Stimulated activated CD8-positive, alpha-beta memory T cell treated with anti-CD3 and anti-CD28 coated beads, Interleukin-7, amount 100 ng/mL, for 1 hour (primary cell): ENCODE data around the gene ACAD8.

Experiments
- DNase-seq, 2 donors: peaks; one replicate each; pipeline ENCODE4 v3.0.0-alpha.2; 2020; ENCODE audit warnings: low read depth in 2 of 2

ACAD8 gene

GRCh38 chr11:134253188-134253993 is at the start of gene ACAD8, which contains the start of gene THYN1:
ACAD8 (plus strand) TSS chr11:134253568; CDS start chr11:134253601, 33 bp downstream.
THYN1 (minus strand) TSS chr11:134253352; CDS start chr11:134252882, 470 bp downstream.
- peak; percentile 85 to 90 for DNase-seq

GRCh38 chr11:134205729-134206128 is 47.6 kb upstream of the ACAD8 start:
- no peak for DNase-seq

- no peak for DNase-seq
These were observed 47.2 kb upstream of the ACAD8 start for GRCh38 chr11:134206185-134206584.

- peak; percentile 21 to 46 for DNase-seq
These were observed 45.7 kb upstream of the ACAD8 start for GRCh38 chr11:134207538-134208239.

- no peak for DNase-seq
These were observed 37.5 kb upstream of the ACAD8 start for GRCh38 chr11:134215836-134216235.

- no peak for DNase-seq
These were observed 36.6 kb upstream of the ACAD8 start for GRCh38 chr11:134216816-134217215.

- no peak for DNase-seq
These were observed 30.2 kb upstream of the ACAD8 start for GRCh38 chr11:134223121-134223520.

- DNase-seq: peak; percentile 87 to 93
These were observed 29.3 kb upstream of the ACAD8 start, which contains the start of the genes NCAPD3 and VPS26B for GRCh38 chr11:134223836-134224709. NCAPD3 (minus strand) TSS chr11:134223967; CDS start chr11:134223926, 41 bp downstream. VPS26B (plus strand) TSS chr11:134224671; CDS start chr11:134225123, 452 bp downstream.

GRCh38 chr11:134224710-134225664 is 28.4 kb upstream of the ACAD8 start:
- no peak for DNase-seq

GRCh38 chr11:134226806-134227325 is 26.5 kb upstream of the ACAD8 start:
- DNase-seq: no peak

GRCh38 chr11:134228625-134229024 is 24.7 kb upstream of the ACAD8 start:
- no peak for DNase-seq

- no peak for DNase-seq
These were observed 24.1 kb upstream of the ACAD8 start for GRCh38 chr11:134229126-134229790.

GRCh38 chr11:134230339-134230738 is 23.0 kb upstream of the ACAD8 start:
- no peak for DNase-seq

- no peak for DNase-seq
These were observed 21.3 kb upstream of the ACAD8 start for GRCh38 chr11:134231958-134232659.

- DNase-seq: no peak
These were observed 19.6 kb upstream of the ACAD8 start for GRCh38 chr11:134233729-134234179.

GRCh38 chr11:134235399-134235798 is 18.0 kb upstream of the ACAD8 start:
- no peak for DNase-seq

GRCh38 chr11:134236834-134237556 is 16.4 kb upstream of the ACAD8 start:
- no peak for DNase-seq

- DNase-seq: no peak
These were observed 15.8 kb upstream of the ACAD8 start for GRCh38 chr11:134237557-134237922.
